Activated T-helper 1 cell treated with Interleukin-2 at 50 U/mL for 16 hours (primary cell): Measurements from ENCODE around the gene SLC9A7.
"Not testable (repeated sequence)": the region's sequence is repeated elsewhere in the genome, so short reads cannot be mapped to it uniquely, and the experiment has no call there.

Experiments
- DNase-seq: peaks from one replicate; pipeline ENCODE4 v3.0.0-alpha.2; 2020; ENCODE audit warnings: low read depth

Gene SLC9A7

DNA sequence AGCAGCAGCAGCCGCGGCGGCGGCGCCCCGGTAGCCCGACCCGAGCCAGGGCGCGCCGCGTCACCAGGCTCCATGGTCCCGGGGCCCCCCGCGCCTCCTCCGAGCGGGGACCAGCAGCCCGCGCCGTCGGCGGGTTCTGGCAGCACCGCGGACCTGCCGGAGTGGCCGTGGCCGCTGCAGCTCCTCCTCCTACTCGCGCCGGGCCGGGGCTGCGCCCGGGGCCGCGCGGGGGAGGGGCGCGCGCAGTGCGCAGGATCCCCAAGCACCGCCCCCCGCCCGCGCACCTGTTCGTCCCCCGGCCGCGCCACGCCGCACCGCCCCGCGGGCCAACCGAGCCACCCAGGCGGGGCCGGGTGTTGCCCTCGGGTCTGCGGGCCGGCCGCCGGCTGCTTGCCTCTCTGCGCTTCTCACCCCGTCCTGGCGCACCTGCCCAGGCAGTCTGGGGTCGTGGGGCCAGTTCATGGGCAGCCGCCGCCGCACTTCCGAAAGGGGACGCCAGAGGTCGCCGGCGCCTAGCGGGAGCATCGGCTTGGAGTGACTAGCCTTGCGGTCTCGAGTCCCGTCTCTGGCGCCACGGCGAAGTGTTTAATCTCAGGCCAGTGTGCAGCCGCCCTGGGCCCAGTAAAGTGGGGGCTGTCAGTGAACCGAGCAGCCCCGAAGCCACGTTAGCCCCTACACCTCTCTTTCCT is at the start of gene SLC9A7:
SLC9A7 (minus strand) TSS at position 163 of the 689 bp plus-strand sequence; CDS start at position 74, 89 bp downstream.
- DNase-seq = peak; percentile 58

- DNase-seq = no peak
Observed at GRCh38 chrX:46805270-46805669, 46.4 kb upstream of the SLC9A7 start.

DNA sequence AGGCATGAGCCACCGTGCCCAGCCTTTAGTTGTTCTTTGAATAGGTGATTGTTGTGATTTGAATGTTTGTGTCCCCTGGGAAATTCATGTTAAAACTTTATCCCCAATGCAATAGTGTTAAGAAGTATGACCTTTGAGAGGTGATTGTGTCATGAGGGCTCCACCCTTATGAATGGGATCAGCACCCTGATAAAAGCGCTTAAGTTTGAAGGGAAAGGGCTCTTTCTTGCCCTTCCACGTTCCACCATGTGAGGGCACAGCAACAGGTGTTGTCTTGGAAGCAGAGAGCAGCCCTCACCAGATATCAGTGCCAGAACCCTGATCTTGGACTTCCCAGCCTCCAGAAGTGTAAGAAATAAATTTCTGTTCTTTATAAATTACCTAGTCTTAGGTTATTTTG is 44.2 kb upstream of the SLC9A7 start:
- DNase-seq = no peak

DNA sequence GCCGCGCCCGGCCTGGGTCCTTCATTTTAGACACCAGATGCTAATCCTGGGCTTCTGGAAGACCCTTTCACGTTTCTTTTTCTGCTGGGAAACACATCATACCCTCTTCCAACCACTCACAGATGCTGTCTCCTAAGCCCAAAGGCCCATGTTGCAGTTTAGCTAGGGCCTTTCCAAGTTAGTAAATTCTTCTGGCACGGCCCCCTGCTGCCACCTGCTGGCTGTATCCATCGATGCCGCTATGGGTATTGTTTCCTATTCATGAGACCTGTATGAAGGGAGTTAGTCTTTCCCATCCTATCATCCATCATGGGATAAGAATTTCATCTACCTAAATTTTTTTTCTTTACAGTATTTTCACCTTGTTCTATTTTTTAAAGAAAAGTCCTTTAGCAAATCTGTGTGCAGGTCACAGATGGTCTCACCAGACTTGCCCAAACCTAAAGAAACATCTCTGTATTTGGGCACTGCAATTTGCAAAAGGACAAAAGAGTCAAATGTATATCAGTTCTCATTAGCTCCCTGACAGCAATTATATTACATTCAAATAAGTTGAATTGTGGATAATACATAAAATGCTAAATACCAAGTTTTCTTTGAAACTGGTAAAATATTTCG is 37.8 kb upstream of the SLC9A7 start:
- peak; percentile 29 for DNase-seq

DNA sequence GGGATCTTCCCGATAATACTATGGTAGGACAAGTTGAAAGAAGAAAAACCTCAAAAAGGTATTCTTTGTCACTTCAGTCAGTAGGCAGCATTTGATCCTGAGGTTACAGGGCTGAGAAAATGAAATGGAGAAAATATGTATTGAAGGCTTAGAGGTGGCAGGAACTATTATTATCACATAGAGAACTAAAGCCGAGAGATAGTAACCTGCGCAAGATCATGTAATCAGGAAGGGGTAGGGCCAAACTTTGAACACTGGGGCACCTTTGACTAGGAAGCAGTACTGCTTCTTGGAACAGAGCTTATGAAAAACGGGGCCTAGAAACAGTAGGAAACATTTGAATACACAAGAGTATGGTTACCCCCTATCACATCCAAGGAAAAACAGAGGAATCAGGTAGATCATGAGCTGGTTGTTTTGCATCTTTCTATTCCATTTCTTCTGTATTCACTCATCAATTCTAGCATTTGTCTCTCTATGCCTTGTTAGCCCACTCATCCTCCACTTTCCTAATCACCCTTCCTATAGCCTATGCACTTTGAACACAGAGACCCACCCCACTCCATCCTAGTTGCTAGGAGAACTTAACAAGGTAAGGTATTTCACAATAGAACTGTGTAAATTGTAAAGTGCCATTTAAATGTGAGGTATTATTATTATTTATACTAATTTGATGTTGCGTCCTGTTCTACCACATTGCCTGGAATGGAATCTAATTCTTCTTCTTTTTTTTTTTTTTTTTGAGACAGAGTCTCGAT is 34.6 kb upstream of the SLC9A7 start:
- no peak for DNase-seq

GRCh38 chrX:46792810-46793188 is 33.9 kb upstream of the SLC9A7 start:
- DNase-seq = no peak

GRCh38 chrX:46791927-46792809 is 33.2 kb upstream of the SLC9A7 start:
- no peak for DNase-seq

DNA sequence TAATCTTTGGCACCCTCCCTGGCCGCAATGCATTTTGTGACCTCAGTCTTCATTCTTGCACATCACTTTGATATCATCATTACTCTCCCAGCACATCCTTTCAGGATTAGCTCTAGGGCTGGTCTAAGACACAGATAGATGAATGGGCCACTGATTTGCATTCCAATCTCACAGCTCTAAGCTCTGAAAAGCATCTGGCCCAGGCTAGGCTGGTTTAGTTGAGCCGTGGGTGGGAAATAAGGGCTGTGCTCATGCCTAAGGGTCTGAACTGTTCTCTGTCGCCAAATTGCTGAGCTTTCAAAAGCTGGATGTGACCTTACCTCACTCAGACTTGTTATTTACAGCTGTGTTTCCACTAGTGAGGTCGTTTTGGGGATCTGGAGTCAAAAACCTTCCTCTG is 30.0 kb upstream of the SLC9A7 start:
- DNase-seq = no peak

DNA sequence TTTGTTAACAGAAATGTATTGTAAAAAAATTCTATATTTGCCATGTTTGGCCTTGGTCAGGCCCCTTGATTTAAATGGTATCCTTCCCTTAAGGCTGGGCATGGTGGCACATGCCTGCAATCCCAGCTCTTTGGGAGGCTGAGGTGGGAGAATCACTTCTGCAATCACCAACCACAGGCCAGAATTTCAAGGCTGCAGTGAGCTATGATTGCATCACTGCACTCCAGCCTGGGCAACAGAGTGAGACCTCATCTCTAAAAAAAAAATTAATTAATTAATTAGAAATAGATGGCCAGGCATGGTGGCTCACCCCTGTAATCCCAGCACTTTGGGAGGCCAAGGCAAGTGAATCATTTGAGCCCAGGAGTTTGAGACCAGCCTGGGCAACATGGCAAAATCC is 25.5 kb upstream of the SLC9A7 start:
- DNase-seq = not testable (repeated sequence)

GRCh38 chrX:46782034-46782433 is 23.1 kb upstream of the SLC9A7 start:
- no peak for DNase-seq

DNA sequence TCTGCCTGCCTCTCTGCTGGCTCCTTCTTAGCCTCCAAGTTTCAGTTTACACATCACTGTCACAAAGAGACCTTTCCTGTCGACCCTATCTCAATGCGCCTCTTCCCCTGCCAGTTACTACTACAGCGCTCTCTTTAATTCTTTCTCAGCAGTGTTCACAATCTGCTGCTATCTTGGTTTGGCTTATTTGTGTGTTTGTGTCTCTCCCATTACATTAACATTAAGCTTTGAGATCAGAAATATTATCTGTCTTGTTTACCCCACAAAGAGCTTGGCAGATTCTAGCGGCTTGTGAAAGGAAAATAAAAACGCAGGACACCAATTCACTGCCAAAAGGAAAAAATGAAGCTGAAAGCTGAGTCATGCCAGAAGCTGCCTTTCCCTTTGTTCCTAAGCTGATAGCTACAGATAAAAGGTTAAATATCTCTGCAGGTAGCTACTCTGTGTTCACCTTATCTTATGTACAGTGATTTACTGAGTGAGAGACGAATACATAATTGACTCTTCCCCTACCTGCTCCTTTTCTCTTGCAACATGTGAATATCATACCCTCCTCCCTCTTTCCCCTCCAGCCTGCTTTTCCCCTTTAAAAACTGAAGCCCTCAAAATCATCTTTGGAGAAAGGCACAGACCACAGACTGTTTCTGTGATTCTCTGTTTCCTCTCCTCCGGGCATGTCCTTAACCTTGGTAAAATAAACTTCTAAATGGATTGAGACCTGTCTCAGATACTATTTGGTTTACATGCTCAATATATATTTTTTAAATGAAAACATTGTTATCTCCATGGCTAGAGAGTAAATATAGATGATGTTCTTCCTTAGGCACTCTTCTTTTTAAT is 19.3 kb upstream of the SLC9A7 start:
- DNase-seq = no peak

DNA sequence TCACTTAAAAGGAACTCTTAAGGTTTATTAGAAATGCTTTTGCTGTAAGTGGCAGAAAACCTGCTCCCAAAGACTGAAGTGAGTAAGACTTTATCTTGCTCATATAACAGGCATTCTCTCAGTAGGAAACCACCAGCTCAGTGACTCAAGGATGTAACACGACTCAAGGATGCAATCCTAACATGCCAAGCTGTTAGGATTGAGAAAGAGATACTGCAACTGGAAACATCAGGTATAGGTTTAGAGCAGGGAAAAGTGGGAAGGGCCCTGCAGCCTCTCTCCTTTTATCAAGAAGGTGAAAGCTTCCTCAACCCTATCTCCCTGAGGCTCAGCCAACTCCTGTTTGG is 11.9 kb upstream of the SLC9A7 start:
- DNase-seq = no peak

DNA sequence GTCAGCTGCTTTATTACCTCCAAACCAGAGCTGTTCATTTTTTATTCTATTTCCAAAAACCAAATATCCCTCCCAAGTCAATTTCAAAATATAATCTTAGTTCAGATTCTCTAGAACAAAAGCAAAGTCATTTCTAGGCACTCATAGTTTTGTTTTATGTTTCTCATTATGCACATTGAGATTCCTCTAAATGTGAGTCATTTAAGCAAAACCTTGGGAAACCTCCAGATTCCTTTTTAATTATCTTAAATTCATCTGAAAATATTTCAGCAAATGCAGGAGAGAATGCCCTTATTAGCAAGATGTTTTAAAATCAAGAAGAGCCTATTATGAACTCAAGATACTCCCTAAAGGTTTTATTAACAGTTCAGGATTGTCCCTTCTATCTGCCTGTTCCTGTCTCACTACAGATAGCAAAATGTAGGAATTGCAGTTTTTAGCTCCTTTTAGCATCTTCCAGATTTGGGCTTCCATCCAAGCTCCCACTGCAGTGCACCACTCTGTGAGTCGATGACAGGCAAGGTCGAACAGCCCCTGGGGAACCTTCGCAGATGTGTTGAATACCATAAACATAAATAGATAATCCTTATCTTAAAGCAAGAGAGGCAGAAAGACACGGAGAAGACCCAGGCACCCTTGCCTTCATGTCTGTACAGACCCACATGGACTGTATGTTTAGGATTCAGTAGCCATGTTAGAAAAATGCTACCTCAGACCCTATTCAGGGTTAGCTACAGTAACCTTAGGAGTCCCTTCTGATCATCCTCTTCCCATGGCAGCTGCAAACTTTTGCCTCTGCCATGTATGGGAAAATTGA is 11.3 kb upstream of the SLC9A7 start:
- no peak for DNase-seq

DNA sequence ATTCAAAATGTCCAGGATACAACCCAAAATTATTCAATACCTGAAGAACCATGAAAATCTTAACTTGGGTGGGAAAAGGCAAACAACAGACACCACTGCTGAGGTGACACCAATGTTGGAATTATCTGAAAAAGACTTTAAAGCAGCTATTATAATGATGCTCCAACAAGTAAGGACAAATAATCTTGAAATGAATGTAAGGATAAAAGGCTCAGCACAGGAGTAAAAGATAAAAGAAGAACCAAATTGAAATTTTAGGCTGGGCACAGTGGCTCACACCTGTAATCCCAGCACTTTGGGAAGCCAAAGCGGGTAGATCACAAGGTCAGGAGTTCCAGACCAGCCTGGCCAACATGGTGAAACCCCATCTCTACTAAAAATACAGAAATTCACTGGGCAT is 4.0 kb upstream of the SLC9A7 start:
- no peak for DNase-seq

- DNase-seq = no peak
Observed at GRCh38 chrX:46759645-46759974, 692 bp upstream of the SLC9A7 start.

DNA sequence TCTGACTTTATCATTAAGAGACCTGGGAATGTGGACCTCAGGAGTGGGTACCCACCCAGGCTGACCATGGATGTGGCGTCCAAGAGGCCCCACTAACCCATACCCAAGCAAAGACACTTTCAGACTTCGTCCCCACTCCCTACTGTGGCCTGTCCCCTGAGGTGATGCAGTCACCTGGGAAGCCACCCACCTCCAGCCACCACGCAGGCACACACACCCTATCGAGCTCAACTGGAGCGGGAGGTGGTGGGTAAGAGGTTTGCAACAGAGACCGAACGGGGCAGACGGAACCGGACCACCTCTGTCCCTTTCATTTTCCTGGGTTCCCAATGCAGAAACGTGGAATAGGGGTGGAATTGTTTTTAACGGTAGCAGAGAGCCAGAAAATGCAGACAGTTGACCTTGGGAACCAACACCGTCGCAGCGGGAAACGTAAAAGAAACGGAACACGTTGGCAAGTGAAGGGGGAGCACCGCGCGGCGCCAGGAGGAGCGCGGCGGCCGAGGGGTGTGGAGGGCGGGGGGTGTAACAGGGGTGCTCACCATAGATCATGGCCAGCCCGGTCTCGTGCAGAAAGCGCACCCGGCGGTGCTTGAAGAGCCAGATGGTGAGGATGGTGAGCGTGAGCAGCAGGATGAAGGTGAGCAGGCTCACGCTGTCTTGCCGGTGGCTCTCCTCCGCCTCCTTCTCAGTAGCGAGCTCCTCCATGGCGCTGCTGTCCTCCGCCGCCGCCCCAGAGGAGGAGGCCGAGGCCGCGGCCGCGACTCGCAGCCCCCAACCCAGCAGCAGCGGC is 559 bp downstream of the SLC9A7 start:
- DNase-seq = no peak

- DNase-seq = no peak
Observed at GRCh38 chrX:46757593-46757992, 1.3 kb downstream of the SLC9A7 start.

DNA sequence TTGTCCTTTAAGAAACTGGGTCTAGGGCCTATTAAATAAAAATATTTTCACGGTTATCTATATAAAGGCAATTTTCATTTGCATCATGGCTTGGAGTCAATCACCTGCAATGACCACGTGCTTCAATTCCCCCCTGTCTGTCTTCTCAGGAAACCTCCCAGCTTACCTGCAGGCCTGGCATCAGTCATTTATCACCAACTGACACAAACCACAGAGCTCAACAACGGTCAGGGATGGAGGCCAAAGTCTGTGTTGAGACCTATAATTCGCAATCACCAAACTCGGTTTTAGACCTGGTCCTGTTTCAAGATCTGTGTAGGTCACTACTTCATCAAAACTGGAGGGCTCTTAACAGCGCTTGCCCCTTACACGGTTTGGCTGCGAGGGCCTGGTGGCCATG is 1.9 kb downstream of the SLC9A7 start:
- no peak for DNase-seq

DNA sequence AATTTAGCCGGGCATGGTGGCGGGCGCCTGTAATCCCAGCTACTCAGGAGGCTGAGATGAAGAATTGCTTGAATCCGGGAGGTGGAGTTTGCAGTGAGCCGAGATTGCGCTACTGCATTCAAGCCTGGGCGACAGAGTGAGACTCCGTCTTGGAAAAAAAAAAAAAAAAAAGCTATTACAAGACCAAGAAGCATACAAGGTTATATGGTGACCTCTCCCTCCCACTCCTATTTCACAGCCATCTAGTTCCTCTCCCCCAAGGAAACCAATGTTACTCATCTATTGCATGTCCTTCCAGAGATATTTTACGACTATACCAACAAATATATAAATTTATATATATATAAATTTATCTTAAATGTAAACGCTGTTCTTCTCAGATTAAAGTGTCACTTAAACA is 3.2 kb downstream of the SLC9A7 start:
- DNase-seq = no peak

- DNase-seq = no peak
Observed at GRCh38 chrX:46754586-46755061, 4.3 kb downstream of the SLC9A7 start.
